H1 (cell line): ENCODE data around the gene ATP8B2. TPM values are rescaled to one million over a fixed set of nuclear protein-coding genes. Genes with fewer than 3 reads are reported as not detected.

Experiments used
- CTCF ChIA-PET: fragments of 300-600 bp; sonication (Branson Sonifier 250); formaldehyde crosslinking; loops from one replicate; lab custom pipeline; 2021; ENCODE audit not compliant: partially characterized antibody; lab: Charles Lee
- POLR2A ChIA-PET: fragments of 300-600 bp; sonication (Branson Sonifier 250); formaldehyde crosslinking; loops from one replicate; lab custom pipeline; 2021; ENCODE audit warnings: inconsistent platforms; ENCODE audit not compliant: partially characterized antibody; lab: Charles Lee
- DNase-seq, 2 experiments: peaks; one replicate each; pipeline versions ENCODE4 v3.0.0 to v3.0.0-alpha.2; 2010 to 2022; ENCODE audit warnings: low spot score in 2 of 2, low read depth in 1 of 2, mixed read lengths in 1 of 2
- FAIRE-seq: peaks from 2 replicates; lab custom pipeline; 2011; peaks lifted over from hg19 to GRCh38; lab: Jason Lieb, UNC
- H2AFZ ChIP-seq: 2 replicates; pipeline ENCODE4 v1.8.1; 2012; ENCODE audit warnings: low read length, inconsistent platforms
- H2AK5ac ChIP-seq: 2 replicates; pipeline ENCODE4 v1.6.1; 2013; ENCODE audit warnings: low read depth, low read length
- H2BK120ac ChIP-seq: replicated peaks from 2 replicates; pipeline ENCODE3; 2013; ENCODE audit warnings: low read depth, low read length, inconsistent platforms
- H2BK12ac ChIP-seq: 2 replicates; pipeline ENCODE4 v1.6.1; 2013; ENCODE audit warnings: low read depth, low read length
- H2BK15ac ChIP-seq: 2 replicates; pipeline ENCODE4 v1.6.1; 2013; ENCODE audit warnings: low read length
- H2BK20ac ChIP-seq: 2 replicates; pipeline ENCODE4 v1.6.1; 2013; ENCODE audit warnings: low read length
- H2BK5ac ChIP-seq: 2 replicates; pipeline ENCODE4 v1.6.1; 2013; ENCODE audit warnings: low read depth, low read length
- H3K14ac ChIP-seq: 2 replicates; pipeline ENCODE4 v1.6.1; 2013; ENCODE audit warnings: inconsistent platforms; ENCODE audit not compliant: insufficient read length
- H3K18ac ChIP-seq: 2 replicates; pipeline ENCODE4 v1.6.1; 2013; ENCODE audit warnings: low read length; ENCODE audit errors: extremely low read depth
- H3K23ac ChIP-seq: 2 replicates; pipeline ENCODE4 v1.6.1; 2013; ENCODE audit warnings: inconsistent platforms; ENCODE audit not compliant: insufficient read length
- H3K23me2 ChIP-seq: 2 replicates; pipeline ENCODE4 v1.6.1; 2013; ENCODE audit warnings: low read depth, low read length
- H3K27ac ChIP-seq: 2 replicates; pipeline ENCODE4 v1.6.1; 2011; ENCODE audit warnings: low read depth, low read length, inconsistent platforms
- H3K27me3 ChIP-seq, 4 experiments: replicated peaks in 1 of 4; 1 replicate in 1 of 4; 2 replicates in 3 of 4; pipeline versions ENCODE4 v1.6.1 to v1.8.1; 2011 to 2013; ENCODE audit warnings: low read length in 3 of 4, mild to moderate bottlenecking in 3 of 4, inconsistent platforms in 2 of 4, mixed read lengths in 2 of 4, moderate library complexity in 1 of 4; ENCODE audit not compliant: control insufficient read depth in 3 of 4, insufficient read depth in 3 of 4; ENCODE audit errors: extremely low read depth in 1 of 4
- H3K36me3 ChIP-seq, 4 experiments: 2 replicates each; pipeline versions ENCODE4 v1.6.1 to v1.8.1; 2011 to 2013; ENCODE audit warnings: mild to moderate bottlenecking in 4 of 4, low read length in 3 of 4, moderate library complexity in 2 of 4, control low read depth in 1 of 4, inconsistent platforms in 1 of 4; ENCODE audit not compliant: insufficient read depth in 4 of 4, control insufficient read depth in 2 of 4
- H3K4ac ChIP-seq: replicated peaks from 2 replicates; pipeline ENCODE3; 2013; ENCODE audit warnings: low read length, low read depth, mixed read lengths, inconsistent platforms; ENCODE audit not compliant: insufficient read length
- H3K4me1 ChIP-seq, 4 experiments: replicated peaks in 1 of 4; 1 replicate in 1 of 4; 2 replicates in 3 of 4; pipeline versions ENCODE4 v1.6.1 to v1.8.1; 2011 to 2013; ENCODE audit warnings: low read length in 3 of 4, inconsistent platforms in 2 of 4, mixed read lengths in 1 of 4; ENCODE audit not compliant: insufficient read depth in 4 of 4, control insufficient read depth in 3 of 4
- H3K4me2 ChIP-seq, 2 experiments: 2 replicates each; pipeline versions ENCODE4 v1.6.1 to v1.8.1; 2011 to 2013; ENCODE audit warnings: low read depth in 2 of 2, low read length in 2 of 2, control low read depth in 1 of 2, inconsistent platforms in 1 of 2, mild to moderate bottlenecking in 1 of 2; ENCODE audit not compliant: insufficient read depth in 1 of 2
- H3K4me3 ChIP-seq, 4 experiments: fragments of 200-600, 300-600 bp in 1 of 4; sonication (generic), shearing (Covaris generic), sonication (Bioruptor Twin) in 1 of 4; 2 replicates each; pipeline versions ENCODE4 v1.5.1 to v1.8.1; 2011 to 2016; ENCODE audit warnings: low read length in 4 of 4, low read depth in 3 of 4, control low read depth in 2 of 4, inconsistent platforms in 2 of 4, mild to moderate bottlenecking in 2 of 4, mixed read lengths in 1 of 4, moderate library complexity in 1 of 4; ENCODE audit not compliant: insufficient read depth in 2 of 4; ENCODE audit errors: extremely low read depth in 1 of 4
- H3K56ac ChIP-seq: replicated peaks from 2 replicates; pipeline ENCODE3; 2013; ENCODE audit warnings: low read depth, mild to moderate bottlenecking, mixed read lengths, low read length, inconsistent platforms; ENCODE audit not compliant: insufficient read length
- H3K79me1 ChIP-seq: 2 replicates; pipeline ENCODE4 v1.6.1; 2013; ENCODE audit warnings: low read depth, low read length, control low read depth
- H3K79me2 ChIP-seq, 2 experiments: 2 replicates each; pipeline versions ENCODE4 v1.6.1 to v1.8.1; 2012 to 2013; ENCODE audit warnings: low read length in 2 of 2, mild to moderate bottlenecking in 2 of 2, inconsistent platforms in 1 of 2; ENCODE audit not compliant: insufficient read depth in 2 of 2, control insufficient read depth in 1 of 2
- H3K9ac ChIP-seq, 4 experiments: replicated peaks in 1 of 4; 1 replicate in 1 of 4; 2 replicates in 3 of 4; pipeline versions ENCODE4 v1.6.1 to v1.8.1; 2011 to 2013; ENCODE audit warnings: low read depth in 3 of 4, low read length in 3 of 4, control low read depth in 2 of 4, mild to moderate bottlenecking in 2 of 4, moderate library complexity in 2 of 4, inconsistent platforms in 1 of 4; ENCODE audit errors: extremely low read depth in 1 of 4
- H3K9me3 ChIP-seq, 2 experiments: 2 replicates each; pipeline versions ENCODE4 v1.6.1 to v1.8.1; 2012 to 2013; ENCODE audit warnings: mild to moderate bottlenecking in 2 of 2, moderate library complexity in 2 of 2, control low read depth in 1 of 2, inconsistent platforms in 1 of 2, low read depth in 1 of 2, low read length in 1 of 2, mixed read lengths in 1 of 2; ENCODE audit not compliant: insufficient read depth in 2 of 2
- H4K20me1 ChIP-seq, 2 experiments: replicated peaks in 1 of 2; 2 replicates each; pipeline versions ENCODE3 to v1.8.1; 2011 to 2013; ENCODE audit warnings: inconsistent platforms in 2 of 2, low read length in 2 of 2, mild to moderate bottlenecking in 1 of 2; ENCODE audit not compliant: insufficient read depth in 2 of 2, control insufficient read depth in 1 of 2
- H4K5ac ChIP-seq: 2 replicates; pipeline ENCODE4 v1.6.1; 2013; ENCODE audit warnings: low read length, low read depth, mixed read lengths, inconsistent platforms; ENCODE audit not compliant: insufficient read length
- H4K8ac ChIP-seq: 2 replicates; pipeline ENCODE4 v1.8.0; 2013; ENCODE audit warnings: mild to moderate bottlenecking, moderate library complexity, low read length, inconsistent platforms; ENCODE audit not compliant: insufficient read depth; ENCODE audit errors: extremely low read depth
- H4K91ac ChIP-seq: replicated peaks from 2 replicates; pipeline ENCODE3; 2013; ENCODE audit warnings: low read length, mixed read lengths, inconsistent platforms; ENCODE audit not compliant: insufficient read length
- CHD2 ChIP-seq: IDR thresholded peaks from 2 replicates; pipeline ENCODE4 v1.6.1; 2012; ENCODE audit warnings: low read length, improper control_type of control experiment
- EP300 ChIP-seq, 2 experiments: IDR thresholded peaks; 1 replicate in 1 of 2; 2 replicates in 1 of 2; pipeline ENCODE4 v1.6.1; 2011 to 2012; ENCODE audit warnings: low read depth in 2 of 2, low read length in 2 of 2, mild to moderate bottlenecking in 2 of 2, borderline replicate concordance in 1 of 2, inconsistent platforms in 1 of 2, moderate library complexity in 1 of 2
- RBBP5 ChIP-seq: IDR thresholded peaks from 2 replicates; pipeline ENCODE4 v1.7.1; 2012; ENCODE audit warnings: low read depth, mild to moderate bottlenecking, inconsistent platforms, low read length, moderate library complexity, borderline replicate concordance
- SRF ChIP-seq: IDR thresholded peaks from 2 replicates; pipeline ENCODE4 v1.6.1; 2011; ENCODE audit warnings: mild to moderate bottlenecking, low read depth, low read length, moderate library complexity
- WGBS, 2 experiments: shearing (Covaris generic) in 1 of 2; methylation state at CpG; one replicate each; pipeline versions ENCODE4 v1.1.6 to v1.1.7; 2013 to 2015; ENCODE audit warnings: low lambda C conversion rate in 2 of 2, mixed read lengths in 2 of 2, inconsistent platforms in 1 of 2, low coverage in 1 of 2, missing lambda C conversion rate in 1 of 2; ENCODE audit not compliant: insufficient replicate concordance in 2 of 2, insufficient coverage in 1 of 2, insufficient read length in 1 of 2; ENCODE audit errors: extremely low coverage in 1 of 2, missing lambda C conversion rate in 1 of 2; 5-methylcytosine and 5-hydroxymethylcytosine counted together
- polyA plus RNA-seq, 7 experiments: library from polyadenylated mRNA; depleted of rRNA in 3 of 7; stranded (reverse) in 5 of 7; unstranded in 2 of 7; fragments of >200 nt in 5 of 7; fragments of 200-250 nt in 2 of 7; gene quantifications; 1 replicate in 5 of 7; 2 replicates in 1 of 7; 4 replicates in 1 of 7; pipeline versions ENCODE4 v1.2.1 to v1.2.3, GENCODE V29; 2011 to 2013; ENCODE audit warnings: missing spikeins in 2 of 7, mixed read lengths in 2 of 7
- total RNA-seq: library from RNA; stranded (reverse); fragmentation: NEBNext Ultra II Directional; extraction: Animal tissue kit (Norgen Biotek cat#: 25700); gene quantifications from 2 replicates; pipeline ENCODE4 v1.2.1, GENCODE V29; 2021

ATP8B2 gene
- total and polyA plus RNA-seq, 2 of the 8 experiments (the other 6 are each of a cell fraction or from before 2014, with no cell fraction given) = 61.4 to 70.1 TPM

- Histone ChIP-seq H3K4ac (no peak overlapping the region), H2AFZ (no peak overlapping the region), H3K27ac (no peak overlapping the region), H3K79me1 (no peaks in the 10 kb centered on the region), H3K14ac (no peak overlapping the region), H3K4me1 (no peaks in the 10 kb centered on the region), H2AK5ac (no peak overlapping the region), H2BK15ac (no peak overlapping the region), H3K36me3 (no peaks in the 10 kb centered on the region), H3K4me2 (no peak overlapping the region), H2BK20ac (no peak overlapping the region), H4K8ac (no peak overlapping the region), H3K4me3 (no peak overlapping the region), H3K18ac (no peak overlapping the region), H4K5ac (no peak overlapping the region), H3K9ac (no peak overlapping the region), H3K9me3 (peaks cover 0 to 12% of the 10 kb centered on the region in 2 experiments; a peak in 1 of 4 replicates), H2BK12ac (no peak overlapping the region), H2BK120ac (no peak overlapping the region), H2BK5ac (no peak overlapping the region), H3K79me2 (no peaks in the 10 kb centered on the region), H3K56ac (no peak overlapping the region), H3K23ac (no peak overlapping the region), H4K20me1 (no peaks in the 10 kb centered on the region), H4K91ac (no peak overlapping the region), H3K27me3 (no peaks in the 10 kb centered on the region), H3K23me2 (no peaks in the 10 kb centered on the region)
- ChIA-PET POLR2A (no interaction called here), CTCF (interaction anchor here (0.8 kb wide), 1 partner anchor 53 kb away, joined by 3 read pairs; no protein-coding TSS in a partner anchor)
- FAIRE-seq (no peak), DNase-seq (no peak)
- 80% methylated on average over 15 of the region's 16 CpGs; no CpG with 5 or more reads in 1 of the 2 experiments for WGBS, 2 experiments
- TF ChIP-seq CHD2 = no peak
- TF ChIP-seq EP300 (IDR thresholded peaks at IDR 0.05; ENCODE audit: borderline replicate concordance in 1 of 2, low read depth in 2 of 2, low read length in 2 of 2) = no peak
- TF ChIP-seq SRF = no peak
- TF ChIP-seq RBBP5 = no peak
These were observed 54.0 kb downstream of the ATP8B2 start for GRCh38 chr1:154379301-154379700.
